Measurements from ENCODE around the gene CDC20. TPM values are rescaled to one million over a fixed set of nuclear protein-coding genes. Genes with fewer than 3 reads are reported as not detected.

The CDC20 gene
- polyA plus RNA-seq, 1 of the 3 experiments (the other 2 are of a cell fraction) = 82.7 TPM

DNA sequence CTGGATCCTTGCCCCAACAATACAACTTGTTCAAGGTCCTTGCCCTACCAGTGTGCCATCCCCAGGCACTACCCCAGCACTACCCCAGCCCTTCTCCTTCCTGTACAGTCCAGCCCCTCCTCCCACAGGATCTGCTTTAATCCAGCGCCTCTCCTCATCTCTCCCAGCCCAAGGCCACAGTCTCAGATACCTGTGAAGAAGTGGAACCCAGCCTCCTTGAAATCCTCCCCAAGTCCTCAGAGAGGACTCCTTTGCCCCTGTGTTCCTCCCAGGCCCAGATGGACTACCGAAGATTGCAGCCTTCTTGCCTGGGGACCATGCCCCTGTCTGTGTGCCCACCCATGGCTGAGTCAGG lies 6.5 kb upstream of the CDC20 start:
- CTCF ChIA-PET = no interaction called here

DNA sequence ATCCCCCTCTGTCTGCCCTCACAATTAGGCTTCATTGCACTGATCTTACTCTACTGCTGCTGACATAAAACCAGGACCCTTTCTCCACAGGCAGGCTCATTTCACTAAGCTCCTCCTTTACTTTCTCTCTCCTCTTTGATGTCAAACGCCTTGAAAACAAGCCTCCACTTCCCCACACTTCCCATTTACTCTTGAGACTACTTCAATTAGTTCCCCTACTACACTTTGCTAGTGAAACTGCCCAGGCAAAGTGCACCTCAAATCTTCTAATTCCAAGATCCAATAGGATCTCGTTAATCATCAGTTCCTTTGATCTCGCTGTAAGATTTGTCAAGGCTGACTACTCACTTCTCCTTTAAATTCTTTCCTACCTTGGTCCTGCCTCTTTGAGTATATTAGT lies 5.9 kb upstream of the CDC20 start:
- Histone ChIP-seq H3F3A (replicated peaks; ENCODE audit: insufficient read depth) (peaks cover 12% of the 10 kb centered on the region), H4K20me1 (ENCODE audit: insufficient read depth) (no peaks in the 10 kb centered on the region), H3K27me3 (ENCODE audit: insufficient read depth) (no peaks in the 10 kb centered on the region), H3K79me2 (ENCODE audit: insufficient read depth) (peaks cover 2% of the 10 kb centered on the region; the same call in 1 of the 2 replicates), H3K9me2 (no peaks in the 10 kb centered on the region), H3K4me2 (no peak overlapping the region), H3K9ac (no peak overlapping the region), H3K4me1 (ENCODE audit: control insufficient read depth in 1 of 2, insufficient read depth in 2 of 2, low read depth in 1 of 2, low read length in 1 of 2) (peaks cover 14 to 16% of the 10 kb centered on the region in 2 experiments; a peak in 2 of 4 replicates), H3K27ac (ENCODE audit: low read depth in 2 of 2, low read length in 1 of 2) (no peak overlapping the region), H3K36me3 (replicated peaks in 1 of 2; ENCODE audit: control insufficient read depth in 1 of 2, insufficient read depth in 2 of 2, low read length in 1 of 2) (no peaks in the 10 kb centered on the region), H3K4me3 (ENCODE audit: low read depth in 2 of 2, low read length in 1 of 2) (no peak overlapping the region), H2AFZ (ENCODE audit: low read depth) (no peak overlapping the region), H3K9me3 (no peaks in the 10 kb centered on the region)
- WGBS (ENCODE audit: low lambda C conversion rate) = 76% methylated on average over 3 of the region's 3 CpGs
- ChIA-PET POLR2A (no interaction called here), CTCF (interaction anchor here (1.1 kb wide), 1 partner anchor 126 kb away, joined by 4 read pairs; no protein-coding TSS in a partner anchor)
- TF ChIP-seq, protein P1, sequence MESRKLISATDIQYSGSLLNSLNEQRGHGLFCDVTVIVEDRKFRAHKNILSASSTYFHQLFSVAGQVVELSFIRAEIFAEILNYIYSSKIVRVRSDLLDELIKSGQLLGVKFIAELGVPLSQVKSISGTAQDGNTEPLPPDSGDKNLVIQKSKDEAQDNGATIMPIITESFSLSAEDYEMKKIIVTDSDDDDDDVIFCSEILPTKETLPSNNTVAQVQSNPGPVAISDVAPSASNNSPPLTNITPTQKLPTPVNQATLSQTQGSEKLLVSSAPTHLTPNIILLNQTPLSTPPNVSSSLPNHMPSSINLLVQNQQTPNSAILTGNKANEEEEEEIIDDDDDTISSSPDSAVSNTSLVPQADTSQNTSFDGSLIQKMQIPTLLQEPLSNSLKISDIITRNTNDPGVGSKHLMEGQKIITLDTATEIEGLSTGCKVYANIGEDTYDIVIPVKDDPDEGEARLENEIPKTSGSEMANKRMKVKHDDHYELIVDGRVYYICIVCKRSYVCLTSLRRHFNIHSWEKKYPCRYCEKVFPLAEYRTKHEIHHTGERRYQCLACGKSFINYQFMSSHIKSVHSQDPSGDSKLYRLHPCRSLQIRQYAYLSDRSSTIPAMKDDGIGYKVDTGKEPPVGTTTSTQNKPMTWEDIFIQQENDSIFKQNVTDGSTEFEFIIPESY (IDR thresholded peaks at IDR 0.05; ENCODE audit: borderline replicate concordance, low read depth) = no peak
- no peak for TF ChIP-seq EP300 (IDR thresholded peaks at IDR 0.05; ENCODE audit: borderline replicate concordance in 1 of 2, low read depth in 1 of 2, low read length in 1 of 2)
- TF ChIP-seq RFX5 (IDR thresholded peaks at IDR 0.05; ENCODE audit: low read length) = no peak
- TF ChIP-seq FOSL2 (IDR thresholded peaks at IDR 0.05; ENCODE audit: borderline replicate concordance, low read depth) = no peak
- TF ChIP-seq FOXM1 (IDR thresholded peaks at IDR 0.05; ENCODE audit: low read depth) = no peak
- no peak for TF ChIP-seq GABPA (IDR thresholded peaks at IDR 0.05; ENCODE audit: low read depth)
- no peak for TF ChIP-seq SIN3A (IDR thresholded peaks at IDR 0.05; ENCODE audit: borderline replicate concordance, low read depth, low read length)
- no peak for TF ChIP-seq SMC3 (IDR thresholded peaks at IDR 0.05; ENCODE audit: low read depth, low read length)
- TF ChIP-seq ELF1 (IDR thresholded peaks at IDR 0.05) = no peak
- TF ChIP-seq, protein P2, sequence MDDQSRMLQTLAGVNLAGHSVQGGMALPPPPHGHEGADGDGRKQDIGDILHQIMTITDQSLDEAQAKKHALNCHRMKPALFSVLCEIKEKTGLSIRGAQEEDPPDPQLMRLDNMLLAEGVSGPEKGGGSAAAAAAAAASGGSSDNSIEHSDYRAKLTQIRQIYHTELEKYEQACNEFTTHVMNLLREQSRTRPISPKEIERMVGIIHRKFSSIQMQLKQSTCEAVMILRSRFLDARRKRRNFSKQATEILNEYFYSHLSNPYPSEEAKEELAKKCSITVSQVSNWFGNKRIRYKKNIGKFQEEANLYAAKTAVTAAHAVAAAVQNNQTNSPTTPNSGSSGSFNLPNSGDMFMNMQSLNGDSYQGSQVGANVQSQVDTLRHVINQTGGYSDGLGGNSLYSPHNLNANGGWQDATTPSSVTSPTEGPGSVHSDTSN (IDR thresholded peaks at IDR 0.05) = no peak
- TF ChIP-seq, protein P3, sequence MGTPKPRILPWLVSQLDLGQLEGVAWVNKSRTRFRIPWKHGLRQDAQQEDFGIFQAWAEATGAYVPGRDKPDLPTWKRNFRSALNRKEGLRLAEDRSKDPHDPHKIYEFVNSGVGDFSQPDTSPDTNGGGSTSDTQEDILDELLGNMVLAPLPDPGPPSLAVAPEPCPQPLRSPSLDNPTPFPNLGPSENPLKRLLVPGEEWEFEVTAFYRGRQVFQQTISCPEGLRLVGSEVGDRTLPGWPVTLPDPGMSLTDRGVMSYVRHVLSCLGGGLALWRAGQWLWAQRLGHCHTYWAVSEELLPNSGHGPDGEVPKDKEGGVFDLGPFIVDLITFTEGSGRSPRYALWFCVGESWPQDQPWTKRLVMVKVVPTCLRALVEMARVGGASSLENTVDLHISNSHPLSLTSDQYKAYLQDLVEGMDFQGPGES (IDR thresholded peaks at IDR 0.05; ENCODE audit: low read depth, low read length) = no peak
- TF ChIP-seq NRF1 (IDR thresholded peaks at IDR 0.05; ENCODE audit: low read depth, low read length) = no peak
- no peak for DNase-seq

More for the DNA sequence above, 6.5 kb upstream of the CDC20 start:
- Histone ChIP-seq H3K27ac (ENCODE audit: low read depth in 2 of 2, low read length in 1 of 2) (no peak overlapping the region), H3K9me2 (no peaks in the 10 kb centered on the region), H3K27me3 (ENCODE audit: insufficient read depth) (no peaks in the 10 kb centered on the region), H3K4me3 (ENCODE audit: low read depth in 2 of 2, low read length in 1 of 2) (no peak overlapping the region), H2AFZ (ENCODE audit: low read depth) (no peak overlapping the region), H3K79me2 (ENCODE audit: insufficient read depth) (no peaks in the 10 kb centered on the region), H3F3A (replicated peaks; ENCODE audit: insufficient read depth) (peaks cover 10% of the 10 kb centered on the region), H3K36me3 (replicated peaks in 1 of 2; ENCODE audit: control insufficient read depth in 1 of 2, insufficient read depth in 2 of 2, low read length in 1 of 2) (no peaks in the 10 kb centered on the region), H3K4me1 (ENCODE audit: control insufficient read depth in 1 of 2, insufficient read depth in 2 of 2, low read depth in 1 of 2, low read length in 1 of 2) (peaks cover 12 to 13% of the 10 kb centered on the region in 2 experiments; a peak in 2 of 4 replicates), H4K20me1 (ENCODE audit: insufficient read depth) (no peaks in the 10 kb centered on the region), H3K9ac (no peak overlapping the region), H3K9me3 (no peaks in the 10 kb centered on the region), H3K4me2 (no peak overlapping the region)
- POLR2A ChIA-PET = no interaction called here
- no peak for DNase-seq
- TF ChIP-seq FOXM1 (IDR thresholded peaks at IDR 0.05; ENCODE audit: low read depth) = no peak
- no peak for TF ChIP-seq EP300 (IDR thresholded peaks at IDR 0.05; ENCODE audit: borderline replicate concordance in 1 of 2, low read depth in 1 of 2, low read length in 1 of 2)
- no peak for TF ChIP-seq NFIC (IDR thresholded peaks at IDR 0.05; ENCODE audit: borderline replicate concordance)
- TF ChIP-seq RXRA (IDR thresholded peaks at IDR 0.05; ENCODE audit: borderline replicate concordance, low read depth) = no peak
- TF ChIP-seq POLR2AphosphoS5 (IDR thresholded peaks at IDR 0.05; ENCODE audit: low read depth, low read length) = no peak
- TF ChIP-seq JUND (IDR thresholded peaks at IDR 0.05) = no peak
- no peak for TF ChIP-seq TAF1 (IDR thresholded peaks at IDR 0.05; ENCODE audit: borderline replicate concordance, low read depth, low read length)
- TF ChIP-seq ELF1 (IDR thresholded peaks at IDR 0.05) = no peak
- TF ChIP-seq, protein P4, sequence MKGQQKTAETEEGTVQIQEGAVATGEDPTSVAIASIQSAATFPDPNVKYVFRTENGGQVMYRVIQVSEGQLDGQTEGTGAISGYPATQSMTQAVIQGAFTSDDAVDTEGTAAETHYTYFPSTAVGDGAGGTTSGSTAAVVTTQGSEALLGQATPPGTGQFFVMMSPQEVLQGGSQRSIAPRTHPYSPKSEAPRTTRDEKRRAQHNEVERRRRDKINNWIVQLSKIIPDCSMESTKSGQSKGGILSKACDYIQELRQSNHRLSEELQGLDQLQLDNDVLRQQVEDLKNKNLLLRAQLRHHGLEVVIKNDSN (IDR thresholded peaks at IDR 0.05; ENCODE audit: borderline replicate concordance, low read depth) = no peak
- TF ChIP-seq, protein P5, sequence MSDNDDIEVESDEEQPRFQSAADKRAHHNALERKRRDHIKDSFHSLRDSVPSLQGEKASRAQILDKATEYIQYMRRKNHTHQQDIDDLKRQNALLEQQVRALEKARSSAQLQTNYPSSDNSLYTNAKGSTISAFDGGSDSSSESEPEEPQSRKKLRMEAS (IDR thresholded peaks at IDR 0.05; ENCODE audit: low read depth) = no peak
- TF ChIP-seq RAD21 (IDR thresholded peaks at IDR 0.05; ENCODE audit: low read length) = no peak
- TF ChIP-seq FOSL2 (IDR thresholded peaks at IDR 0.05; ENCODE audit: borderline replicate concordance, low read depth) = no peak
- WGBS (ENCODE audit: low lambda C conversion rate) = 100% methylated on average over 2 of the region's 2 CpGs
